Stomach (tissue), 9 donors: ENCODE results near the gene HOGA1. TPM values are rescaled to one million over a fixed set of nuclear protein-coding genes. Genes with fewer than 3 reads are reported as not detected.

Experiments
- DNase-seq, 2 donors: peaks; one replicate each; pipeline versions ENCODE4 v3.0.0 to v3.0.0-alpha.2; 2013 to 2019
- H3K27ac ChIP-seq, 5 donors: fragments of 200-600 bp in 4 of 5; sonication (generic) in 4 of 5; one replicate each; pipeline ENCODE4 v1.5.1; 2013 to 2019; ENCODE audit warnings: mild to moderate bottlenecking in 1 of 5, moderate library complexity in 1 of 5
- H3K27me3 ChIP-seq, 3 donors: fragments of 200-600 bp; sonication (generic); one replicate each; pipeline ENCODE4 v1.5.1; 2017 to 2019; ENCODE audit warnings: mixed run types in 1 of 3
- H3K36me3 ChIP-seq, 4 donors: fragments of 200-600 bp; sonication (generic); 1 replicate in 3 of 4; 2 replicates in 1 of 4; pipeline ENCODE4 v1.5.1; 2016 to 2019
- H3K4me1 ChIP-seq, 4 donors: fragments of 200-600 bp; sonication (generic); one replicate each; pipeline ENCODE4 v1.5.1; 2016 to 2019
- H3K4me3 ChIP-seq, 4 donors: fragments of 200-600 bp; sonication (generic) in 3 of 4; one replicate each; pipeline ENCODE4 v1.5.1; 2016 to 2019; ENCODE audit warnings: mild to moderate bottlenecking in 1 of 4
- H3K9me3 ChIP-seq, 4 donors: fragments of 200-600 bp; sonication (generic); one replicate each; pipeline ENCODE4 v1.5.1; 2016 to 2019
- EP300 ChIP-seq: sonication (generic); formaldehyde crosslinking; IDR thresholded peaks from one replicate; pipeline ENCODE4 v1.6.1; 2017; ENCODE audit warnings: antibody characterized with exemption
- POLR2A ChIP-seq, 4 donors: fragments of 450-650 bp; IDR thresholded peaks; one replicate each; pipeline ENCODE4 v1.6.1; 2016; ENCODE audit warnings: antibody characterized with exemption in 4 of 4, control low read depth in 2 of 4, mild to moderate bottlenecking in 1 of 4, moderate library complexity in 1 of 4
- POLR2AphosphoS5 ChIP-seq, 3 donors: sonication (generic); formaldehyde crosslinking; IDR thresholded peaks; one replicate each; pipeline ENCODE4 v1.6.1; 2016; ENCODE audit warnings: antibody characterized with exemption in 3 of 3
- WGBS, 5 donors: extraction: QIAGEN DNeasy Blood & Tissue Kit in 3 of 5; methylation state at CpG; one replicate each; pipeline versions ENCODE4 v1.1.5 to v1.1.7; 2013 to 2018; 5-methylcytosine and 5-hydroxymethylcytosine counted together
- intact Hi-C: fragments of 100-400 bp; cut with DNase I; formaldehyde crosslinking; loops from one replicate; pipeline ENCODE4 v1.15.1; 2023; ENCODE audit warnings: low total_unique reads
- polyA plus RNA-seq, 3 donors: library from polyadenylated mRNA; stranded (reverse); fragments of 200-250 nt; gene quantifications; one replicate each; pipeline ENCODE4 v1.2.3, GENCODE V29; 2013
- total RNA-seq, 5 donors: library from RNA; depleted of rRNA; stranded (reverse); fragments of >200 nt; gene quantifications; one replicate each; pipeline versions ENCODE4 v1.1.0 to v1.2.3, GENCODE V29; 2014 to 2016
- TF ChIP-seq, protein P1 (sequence below), 7 experiments: fragments of 450-650 bp in 4 of 7; fragments of 200-600 bp in 3 of 7; sonication (generic) in 3 of 7; IDR thresholded peaks; one replicate each; pipeline ENCODE4 v1.5.1; 2016 to 2019; ENCODE audit warnings: antibody characterized with exemption in 7 of 7, control low read depth in 2 of 7, mild to moderate bottlenecking in 1 of 7
- donor health status: healthy with polysubstance abuse.
- donor health status: Bipolar disorder and iron deficiency.
- donor health status: healthy.

Gene HOGA1
- total and polyA plus RNA-seq, 8 donors = 0.38 TPM; not detected in 7

DNA sequence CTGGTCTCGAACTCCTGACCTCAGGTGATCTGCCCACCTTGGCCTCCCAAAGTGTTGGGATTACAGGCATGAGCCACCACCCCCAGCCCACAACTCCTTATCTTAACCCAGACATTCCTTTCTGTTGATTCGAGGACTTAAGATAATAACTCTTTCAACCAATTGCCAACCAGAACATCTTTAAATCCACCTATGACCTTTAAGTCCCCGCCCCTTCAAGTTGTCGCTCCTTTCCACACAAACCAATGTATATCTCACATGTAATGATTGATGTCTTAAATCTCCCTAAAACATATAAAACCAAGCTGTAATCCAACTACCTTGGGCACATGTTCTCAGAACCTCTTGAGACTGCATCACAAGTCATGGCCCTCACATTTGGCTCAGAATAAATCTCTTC, 19.4 kb upstream of the HOGA1 start:
- Histone ChIP-seq H3K4me1 (no peaks in the 10 kb centered on the region), H3K36me3 (peaks cover 0 to 21% (median 20%) of the 10 kb centered on the region in 4 donors), H3K27ac (no peak overlapping the region), H3K4me3 (no peak overlapping the region), H3K27me3 (no peaks in the 10 kb centered on the region), H3K9me3 (no peaks in the 10 kb centered on the region)
- intact Hi-C loops = no loop called here
- no peak for DNase-seq
- no peak for TF ChIP-seq POLR2AphosphoS5 (IDR thresholded peaks at IDR 0.05)
- TF ChIP-seq, protein P1, sequence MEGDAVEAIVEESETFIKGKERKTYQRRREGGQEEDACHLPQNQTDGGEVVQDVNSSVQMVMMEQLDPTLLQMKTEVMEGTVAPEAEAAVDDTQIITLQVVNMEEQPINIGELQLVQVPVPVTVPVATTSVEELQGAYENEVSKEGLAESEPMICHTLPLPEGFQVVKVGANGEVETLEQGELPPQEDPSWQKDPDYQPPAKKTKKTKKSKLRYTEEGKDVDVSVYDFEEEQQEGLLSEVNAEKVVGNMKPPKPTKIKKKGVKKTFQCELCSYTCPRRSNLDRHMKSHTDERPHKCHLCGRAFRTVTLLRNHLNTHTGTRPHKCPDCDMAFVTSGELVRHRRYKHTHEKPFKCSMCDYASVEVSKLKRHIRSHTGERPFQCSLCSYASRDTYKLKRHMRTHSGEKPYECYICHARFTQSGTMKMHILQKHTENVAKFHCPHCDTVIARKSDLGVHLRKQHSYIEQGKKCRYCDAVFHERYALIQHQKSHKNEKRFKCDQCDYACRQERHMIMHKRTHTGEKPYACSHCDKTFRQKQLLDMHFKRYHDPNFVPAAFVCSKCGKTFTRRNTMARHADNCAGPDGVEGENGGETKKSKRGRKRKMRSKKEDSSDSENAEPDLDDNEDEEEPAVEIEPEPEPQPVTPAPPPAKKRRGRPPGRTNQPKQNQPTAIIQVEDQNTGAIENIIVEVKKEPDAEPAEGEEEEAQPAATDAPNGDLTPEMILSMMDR (IDR thresholded peaks at IDR 0.05) = no peak
- 81 to 86% (median 85%) methylated on average over 4 of the region's 4 CpGs for WGBS, 5 donors

DNA sequence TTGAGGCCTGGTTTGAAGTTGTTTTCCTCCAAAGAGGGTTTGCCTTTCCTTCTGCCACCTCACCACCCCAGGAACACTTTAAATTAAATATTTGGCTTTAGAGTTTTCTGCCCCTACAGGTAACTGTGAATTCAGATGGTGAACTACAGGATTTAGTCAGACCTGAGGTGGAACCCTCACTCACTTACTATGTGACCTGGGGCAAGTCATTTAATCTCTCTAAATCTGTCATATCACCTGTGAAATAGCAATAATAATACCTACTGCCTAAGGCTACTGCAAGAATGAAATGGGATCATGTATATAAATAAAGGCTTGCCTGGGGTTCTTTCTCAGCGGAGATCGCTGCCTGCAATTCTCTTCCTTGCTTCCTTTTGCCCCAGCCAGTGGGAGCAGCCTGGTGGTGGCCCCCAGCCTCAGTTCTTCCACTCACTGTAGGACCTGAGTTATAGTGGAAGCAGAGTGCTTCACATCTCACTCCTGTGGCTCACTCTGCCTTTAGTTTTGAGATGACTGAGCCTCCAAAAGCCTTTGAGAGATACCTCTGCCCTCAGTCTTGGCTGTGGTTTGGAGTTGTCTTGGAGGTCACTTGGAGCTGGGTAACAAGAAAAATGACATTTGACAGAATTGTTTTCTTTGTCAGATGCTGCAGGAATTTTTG, 17.7 kb upstream of the HOGA1 start:
- peaks cover 8 to 38% (median 34%) of the 10 kb centered on the region in 4 donors for H3K36me3 ChIP-seq
- no peak for DNase-seq
- H3K9me3 ChIP-seq = no peaks in the 10 kb centered on the region
- peaks cover 0 to 11% (median 5%) of the 10 kb centered on the region in 4 donors for H3K4me1 ChIP-seq
- no peak overlapping the region for H3K4me3 ChIP-seq
- no peaks in the 10 kb centered on the region for H3K27me3 ChIP-seq
- WGBS, 5 donors = 46 to 72% (median 65%) methylated on average over 2 of the region's 2 CpGs
- TF ChIP-seq, protein P1 (IDR thresholded peaks at IDR 0.05) = no peak
- TF ChIP-seq POLR2A (IDR thresholded peaks at IDR 0.05) (no peak), POLR2AphosphoS5 (IDR thresholded peaks at IDR 0.05) (no peak), EP300 (no peak)
- intact Hi-C loops = no loop called here
- H3K27ac ChIP-seq = no peak overlapping the region

DNA sequence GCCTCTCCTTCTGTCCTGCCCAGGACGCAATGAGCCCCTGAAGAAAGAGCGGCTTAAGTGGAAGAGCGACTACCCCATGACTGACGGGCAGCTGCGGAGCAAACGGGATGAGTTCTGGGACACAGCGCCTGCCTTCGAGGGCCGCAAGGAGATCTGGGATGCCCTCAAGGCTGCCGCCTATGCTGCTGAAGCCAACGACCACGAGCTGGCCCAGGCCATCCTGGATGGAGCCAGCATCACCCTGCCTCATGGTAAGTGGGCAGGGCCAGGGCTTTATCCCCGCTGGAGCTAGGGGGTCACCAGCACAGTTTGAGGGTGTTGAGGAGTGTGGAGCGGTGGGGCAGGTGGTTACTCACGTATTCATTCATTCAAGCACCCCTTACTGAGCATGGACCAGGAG, 16.3 kb upstream of the HOGA1 start:
- Histone ChIP-seq H3K4me3 (no peak overlapping the region), H3K27ac (no peak overlapping the region), H3K4me1 (peaks cover 12 to 23% (median 17%) of the 10 kb centered on the region in 4 donors), H3K36me3 (peaks cover 8 to 40% (median 34%) of the 10 kb centered on the region in 4 donors), H3K9me3 (no peaks in the 10 kb centered on the region), H3K27me3 (no peaks in the 10 kb centered on the region)
- TF ChIP-seq EP300 = no peak
- TF ChIP-seq, protein P1 (IDR thresholded peaks at IDR 0.05) = no peak
- TF ChIP-seq POLR2AphosphoS5 (IDR thresholded peaks at IDR 0.05) = no peak
- no peak for TF ChIP-seq POLR2A (IDR thresholded peaks at IDR 0.05)
- 92 to 95% (median 94%) methylated on average over 15 of the region's 15 CpGs for WGBS, 5 donors
- no peak for DNase-seq
- intact Hi-C loops = no loop called here

DNA sequence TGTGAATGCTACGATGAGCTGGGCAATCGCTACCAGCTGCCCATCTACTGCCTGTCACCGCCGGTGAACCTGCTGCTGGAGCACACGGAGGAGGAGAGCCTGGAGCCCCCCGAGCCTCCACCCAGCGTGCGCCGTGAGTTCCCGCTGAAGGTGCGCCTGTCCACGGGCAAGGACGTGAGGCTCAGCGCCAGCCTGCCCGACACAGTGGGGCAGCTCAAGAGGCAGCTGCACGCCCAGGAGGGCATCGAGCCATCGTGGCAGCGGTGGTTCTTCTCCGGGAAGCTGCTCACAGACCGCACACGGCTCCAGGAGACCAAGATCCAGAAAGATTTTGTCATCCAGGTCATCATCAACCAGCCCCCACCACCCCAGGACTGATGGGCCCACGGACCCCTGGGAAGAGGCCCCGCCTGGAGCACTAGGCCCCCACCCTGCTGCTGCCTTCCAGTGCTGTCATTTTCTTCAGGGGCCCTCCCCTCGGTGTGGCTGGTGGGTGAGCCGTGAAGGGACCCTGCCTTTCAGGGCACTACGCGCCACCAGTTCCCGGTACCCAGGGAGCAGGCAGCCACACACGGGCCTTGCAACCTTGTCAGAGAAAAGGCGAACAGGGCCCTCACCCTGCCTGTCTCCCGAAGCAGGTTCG, 13.9 kb upstream of the HOGA1 start:
- Histone ChIP-seq H3K4me1 (peaks cover 15 to 31% (median 20%) of the 10 kb centered on the region in 4 donors), H3K4me3 (no peak overlapping the region), H3K9me3 (no peaks in the 10 kb centered on the region), H3K36me3 (peaks cover 8 to 40% (median 34%) of the 10 kb centered on the region in 4 donors), H3K27ac (peak overlapping the region in 1 of 5 donors; percentile 70), H3K27me3 (no peaks in the 10 kb centered on the region)
- intact Hi-C loops = no loop called here
- DNase-seq = no peak
- TF ChIP-seq POLR2AphosphoS5 (IDR thresholded peaks at IDR 0.05) = no peak
- TF ChIP-seq, protein P1 (IDR thresholded peaks at IDR 0.05) = no peak
- TF ChIP-seq POLR2A (IDR thresholded peaks at IDR 0.05) = no peak
- TF ChIP-seq EP300 = no peak
- WGBS, 5 donors = 89 to 94% (median 93%) methylated on average over 23 to 33 of the region's 33 CpGs
